Chondrocyte (in vitro differentiated cells): ENCODE data around the gene ERFL. TPM values are rescaled to one million over a fixed set of nuclear protein-coding genes. Genes with fewer than 3 reads are reported as not detected.
A peak's percentile ranks its signal among the peaks of the same experiment; 100 is the strongest.

Experiments
- DNase-seq: peaks from one replicate; pipeline ENCODE4 v3.0.0; 2021; ENCODE audit warnings: mixed read lengths, low spot score
- H3K27ac Mint-ChIP-seq: one replicate; pipeline ENCODE4 v1.8.0; 2021; ENCODE audit warnings: mild to moderate bottlenecking, moderate library complexity, mixed read lengths; ENCODE audit not compliant: unreplicated experiment
- H3K27me3 Mint-ChIP-seq: 2 replicates; pipeline ENCODE4 v1.8.0; 2021; ENCODE audit warnings: low read depth, mixed read lengths
- H3K36me3 Mint-ChIP-seq: 2 replicates; pipeline ENCODE4 v1.8.0; 2021; ENCODE audit warnings: low read depth, mixed read lengths
- H3K4me1 Mint-ChIP-seq: 2 replicates; pipeline ENCODE4 v1.8.0; 2021; ENCODE audit warnings: low read depth, mild to moderate bottlenecking, mixed read lengths
- H3K4me3 Mint-ChIP-seq: one replicate; pipeline ENCODE4 v1.8.0; 2021; ENCODE audit warnings: mild to moderate bottlenecking, moderate library complexity, mixed read lengths; ENCODE audit not compliant: unreplicated experiment
- H3K9me3 Mint-ChIP-seq: 2 replicates; pipeline ENCODE4 v1.8.0; 2021; ENCODE audit warnings: low read depth, mixed read lengths
- total RNA-seq: library from RNA; stranded (reverse); gene quantifications from 3 replicates; pipeline ENCODE4 v1.2.1, GENCODE V29; 2021
- TF ChIP-seq, protein P1 (sequence below): fragments of 200-600 bp; sonication (generic); IDR thresholded peaks from 2 replicates; pipeline ENCODE4 v1.5.0; 2021; ENCODE audit warnings: antibody characterized with exemption, mild to moderate bottlenecking, moderate library complexity

ERFL gene
- total RNA-seq, 1 donor from 2014 or later, result 0.35 TPM

DNA sequence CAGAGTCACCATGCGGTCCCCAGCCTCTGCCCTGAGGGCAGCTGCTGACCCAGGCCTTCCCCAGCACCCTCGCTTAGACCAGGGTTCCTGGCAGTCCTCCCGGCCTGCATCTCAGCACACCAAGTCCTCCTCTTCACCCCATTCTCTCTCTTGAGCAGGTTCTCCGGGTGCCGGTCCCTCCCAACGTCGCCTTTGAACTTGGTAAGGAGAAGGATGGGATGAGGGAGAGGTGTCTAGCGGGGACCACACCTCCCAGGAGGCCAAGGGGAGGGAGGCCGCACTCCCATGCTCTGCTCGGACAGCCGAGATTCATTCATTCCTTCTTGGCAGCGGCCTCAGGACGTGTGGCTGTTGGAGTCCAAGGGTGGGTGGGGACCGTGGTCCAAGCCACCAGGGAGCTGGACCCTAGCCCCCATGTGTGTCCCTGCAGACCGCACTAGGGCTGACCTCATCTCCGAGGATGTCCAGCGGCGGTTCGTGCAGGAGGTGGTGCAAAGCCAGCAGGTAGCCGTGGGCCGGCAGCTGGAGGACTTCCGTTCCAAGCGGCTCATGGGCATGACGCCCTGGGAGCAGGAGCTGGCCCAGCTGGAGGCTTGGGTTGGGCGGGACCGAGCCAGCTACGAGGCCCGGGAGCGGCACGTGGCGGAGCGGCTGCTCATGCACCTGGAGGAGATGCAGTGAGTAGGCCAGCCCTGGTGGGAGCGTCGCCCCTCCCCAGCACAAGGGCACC is 35.9 kb downstream of the ERFL start:
- peaks cover 16% of the 10 kb centered on the region for H3K36me3 Mint-ChIP-seq
- no peaks in the 10 kb centered on the region for H3K9me3 Mint-ChIP-seq
- DNase-seq, result peak; percentile 93

GRCh38 chr19:41890936-41891335 is 37.3 kb downstream of the ERFL start:
- Mint-ChIP-seq H3K27me3 (no peaks in the 10 kb centered on the region), H3K36me3 (peaks cover 16% of the 10 kb centered on the region), H3K9me3 (no peaks in the 10 kb centered on the region), H3K4me3 (no peak overlapping the region), H3K4me1 (peaks cover 16% of the 10 kb centered on the region), H3K27ac (no peak overlapping the region)
- DNase-seq, result no peak
- TF ChIP-seq, protein P1, sequence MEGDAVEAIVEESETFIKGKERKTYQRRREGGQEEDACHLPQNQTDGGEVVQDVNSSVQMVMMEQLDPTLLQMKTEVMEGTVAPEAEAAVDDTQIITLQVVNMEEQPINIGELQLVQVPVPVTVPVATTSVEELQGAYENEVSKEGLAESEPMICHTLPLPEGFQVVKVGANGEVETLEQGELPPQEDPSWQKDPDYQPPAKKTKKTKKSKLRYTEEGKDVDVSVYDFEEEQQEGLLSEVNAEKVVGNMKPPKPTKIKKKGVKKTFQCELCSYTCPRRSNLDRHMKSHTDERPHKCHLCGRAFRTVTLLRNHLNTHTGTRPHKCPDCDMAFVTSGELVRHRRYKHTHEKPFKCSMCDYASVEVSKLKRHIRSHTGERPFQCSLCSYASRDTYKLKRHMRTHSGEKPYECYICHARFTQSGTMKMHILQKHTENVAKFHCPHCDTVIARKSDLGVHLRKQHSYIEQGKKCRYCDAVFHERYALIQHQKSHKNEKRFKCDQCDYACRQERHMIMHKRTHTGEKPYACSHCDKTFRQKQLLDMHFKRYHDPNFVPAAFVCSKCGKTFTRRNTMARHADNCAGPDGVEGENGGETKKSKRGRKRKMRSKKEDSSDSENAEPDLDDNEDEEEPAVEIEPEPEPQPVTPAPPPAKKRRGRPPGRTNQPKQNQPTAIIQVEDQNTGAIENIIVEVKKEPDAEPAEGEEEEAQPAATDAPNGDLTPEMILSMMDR, result no peak

More for the DNA sequence above, 35.9 kb downstream of the ERFL start:
- no peaks in the 10 kb centered on the region for H3K27me3 Mint-ChIP-seq
- H3K4me1 Mint-ChIP-seq, result peaks cover 2% of the 10 kb centered on the region
- H3K27ac Mint-ChIP-seq, result no peak overlapping the region
- H3K4me3 Mint-ChIP-seq, result no peak overlapping the region
- TF ChIP-seq, protein P1, result no peak

DNA sequence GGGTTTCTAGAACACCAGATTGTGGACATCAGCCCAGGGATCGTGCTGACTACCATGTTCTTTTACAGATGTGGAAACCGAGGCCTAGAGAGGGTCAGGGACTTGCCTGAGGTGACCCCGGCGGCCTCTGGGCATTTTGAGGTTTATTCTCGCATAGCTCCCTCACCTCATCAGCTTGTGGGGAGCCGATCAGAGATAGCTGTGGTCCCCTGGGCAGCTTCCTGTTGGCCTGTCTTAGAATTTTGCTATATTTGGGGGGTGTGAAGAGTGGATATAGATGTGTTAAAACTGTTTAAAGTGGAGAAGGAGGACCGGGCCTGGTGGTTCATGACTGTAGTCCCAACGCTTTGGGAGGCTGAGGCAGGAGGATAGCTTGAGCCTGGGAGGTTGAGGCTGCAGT is 38.4 kb downstream of the ERFL start:
- no peak overlapping the region for H3K4me3 Mint-ChIP-seq
- H3K27me3 Mint-ChIP-seq, result no peaks in the 10 kb centered on the region
- H3K27ac Mint-ChIP-seq, result no peak overlapping the region
- peaks cover 11% of the 10 kb centered on the region for H3K36me3 Mint-ChIP-seq
- TF ChIP-seq, protein P1, result no peak
- H3K9me3 Mint-ChIP-seq, result no peaks in the 10 kb centered on the region
- no peak for DNase-seq
- H3K4me1 Mint-ChIP-seq, result peaks cover 24% of the 10 kb centered on the region

DNA sequence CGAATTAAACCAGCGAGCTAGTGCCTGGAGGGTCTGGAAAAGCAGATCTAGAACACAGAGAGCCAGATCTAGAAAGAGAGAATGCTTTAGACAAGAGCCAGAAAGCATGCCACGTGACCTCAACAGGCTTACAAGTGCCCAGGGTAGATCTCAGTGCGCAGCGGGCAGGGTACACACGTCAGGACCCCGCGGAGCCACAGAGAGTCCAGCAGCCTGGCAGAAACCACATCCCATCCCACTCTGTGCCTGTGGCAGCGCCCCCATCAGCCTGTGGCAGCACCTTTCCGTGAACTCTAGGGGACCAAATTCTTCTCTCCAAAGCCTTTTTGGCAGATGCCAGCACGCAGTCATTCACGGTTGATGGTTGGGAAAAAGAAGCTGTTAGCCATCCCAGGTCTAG is 39.3 kb downstream of the ERFL start:
- TF ChIP-seq, protein P1, result no peak
- Mint-ChIP-seq H3K4me3 (no peak overlapping the region), H3K27me3 (no peaks in the 10 kb centered on the region), H3K36me3 (peaks cover 8% of the 10 kb centered on the region), H3K9me3 (no peaks in the 10 kb centered on the region), H3K4me1 (peaks cover 27% of the 10 kb centered on the region), H3K27ac (no peak overlapping the region)
- no peak for DNase-seq

- no peak for DNase-seq
- Mint-ChIP-seq H3K36me3 (peaks cover 7% of the 10 kb centered on the region), H3K27me3 (no peaks in the 10 kb centered on the region), H3K4me3 (no peak overlapping the region), H3K4me1 (peaks cover 27% of the 10 kb centered on the region), H3K27ac (peak overlapping the region; percentile 58), H3K9me3 (no peaks in the 10 kb centered on the region)
- TF ChIP-seq, protein P1, result no peak
Observed at GRCh38 chr19:41887711-41888382, 40.4 kb downstream of the ERFL start.
